Breast epithelium (tissue), 3 donors: ENCODE data around the gene POR.

Experiments used
- CTCF ChIP-seq, 3 donors: fragments of 450-650 bp; IDR thresholded peaks; one replicate each; pipeline ENCODE4 v1.5.1; 2016 to 2017; ENCODE audit warnings: antibody characterized with exemption in 3 of 3, mild to moderate bottlenecking in 3 of 3, moderate library complexity in 3 of 3
- POLR2A ChIP-seq: fragments of 450-650 bp; IDR thresholded peaks from one replicate; pipeline ENCODE4 v1.6.1; 2016; ENCODE audit warnings: antibody characterized with exemption, mild to moderate bottlenecking, moderate library complexity
- POLR2AphosphoS5 ChIP-seq, 3 donors: sonication (generic); formaldehyde crosslinking; IDR thresholded peaks; one replicate each; pipeline ENCODE4 v1.6.1; 2017; ENCODE audit warnings: antibody characterized with exemption in 3 of 3

GRCh38 chr7:75937958-75938786, 23.2 kb downstream of the POR start:
- no peak for TF ChIP-seq CTCF (IDR thresholded peaks at IDR 0.05)
- TF ChIP-seq POLR2AphosphoS5 (IDR thresholded peaks at IDR 0.05), result peak; percentile 36 to 86 (median 42)
- TF ChIP-seq POLR2A, result no peak
